Hematopoietic multipotent progenitor cell treated with erythropoietin and hydrocortisone succinate and interleukin-3 and kit ligand, for 8 days (in vitro differentiated cells): ENCODE measurements around the gene F3.

Experiments
- DNase-seq: peaks from one replicate; pipeline ENCODE4 v3.0.0-alpha.2; 2015

Gene F3

GRCh38 chr1:94526152-94526980, 15.2 kb downstream of the F3 start:
- no peak for DNase-seq

GRCh38 chr1:94524531-94524930, 17.0 kb downstream of the F3 start:
- no peak for DNase-seq

GRCh38 chr1:94522304-94522703, 19.3 kb downstream of the F3 start:
- peak; percentile 63 for DNase-seq

- DNase-seq: no peak
Observed at GRCh38 chr1:94519351-94519750, 22.2 kb downstream of the F3 start.

- DNase-seq: peak; percentile 84
Observed at GRCh38 chr1:94515296-94515947, 26.1 kb downstream of the F3 start.

GRCh38 chr1:94514095-94514727, 27.3 kb downstream of the F3 start:
- peak; percentile 81 for DNase-seq

GRCh38 chr1:94512816-94513215, 28.7 kb downstream of the F3 start:
- no peak for DNase-seq

GRCh38 chr1:94504601-94505000, 37.0 kb downstream of the F3 start:
- DNase-seq: no peak

- DNase-seq: no peak
Observed at GRCh38 chr1:94503153-94503552, 38.4 kb downstream of the F3 start.

GRCh38 chr1:94501935-94502334, 39.6 kb downstream of the F3 start:
- no peak for DNase-seq

- DNase-seq: no peak
Observed at GRCh38 chr1:94501426-94501825, 40.1 kb downstream of the F3 start.

- DNase-seq: no peak
Observed at GRCh38 chr1:94496076-94496755, 45.3 kb downstream of the F3 start.

- no peak for DNase-seq
Observed at GRCh38 chr1:94490556-94490955, 51.0 kb downstream of the F3 start.

- DNase-seq: no peak
Observed at GRCh38 chr1:94486990-94487389, 54.6 kb downstream of the F3 start.

GRCh38 chr1:94481473-94481933, 60.1 kb downstream of the F3 start:
- DNase-seq: peak; percentile 77

- DNase-seq: no peak
Observed at GRCh38 chr1:94479682-94480081, 61.9 kb downstream of the F3 start.
